Femur (tissue), 1 donor: ENCODE results near the gene PTPRO.
A peak's percentile ranks its signal among the peaks of the same experiment; 100 is the strongest.
"Not testable (repeated sequence)": the region's sequence is repeated elsewhere in the genome, so short reads cannot be mapped to it uniquely, and the experiment has no call there.

Experiments
- DNase-seq: peaks from one replicate; pipeline ENCODE4 v3.0.0-alpha.2; 2017

The PTPRO gene

DNA sequence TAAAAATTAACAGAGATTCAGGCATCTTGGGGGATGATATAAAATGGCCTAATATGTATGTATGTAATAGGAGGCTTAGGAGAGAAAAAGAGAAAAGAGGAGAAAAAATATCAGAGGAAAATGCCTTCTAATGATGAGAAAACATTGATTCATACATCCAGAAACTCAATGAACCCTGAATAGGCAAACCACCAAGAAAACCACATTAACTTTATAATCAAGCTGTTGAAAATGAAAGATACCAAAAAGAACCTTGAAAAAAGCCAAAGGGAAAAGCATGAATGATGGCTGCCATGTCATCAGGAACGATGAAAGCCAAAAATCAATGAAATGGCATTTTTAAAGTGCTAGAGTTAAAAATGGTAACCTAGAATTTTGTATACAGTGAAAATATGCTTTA lies 286.6 kb downstream of the PTPRO start:
- no peak for DNase-seq

DNA sequence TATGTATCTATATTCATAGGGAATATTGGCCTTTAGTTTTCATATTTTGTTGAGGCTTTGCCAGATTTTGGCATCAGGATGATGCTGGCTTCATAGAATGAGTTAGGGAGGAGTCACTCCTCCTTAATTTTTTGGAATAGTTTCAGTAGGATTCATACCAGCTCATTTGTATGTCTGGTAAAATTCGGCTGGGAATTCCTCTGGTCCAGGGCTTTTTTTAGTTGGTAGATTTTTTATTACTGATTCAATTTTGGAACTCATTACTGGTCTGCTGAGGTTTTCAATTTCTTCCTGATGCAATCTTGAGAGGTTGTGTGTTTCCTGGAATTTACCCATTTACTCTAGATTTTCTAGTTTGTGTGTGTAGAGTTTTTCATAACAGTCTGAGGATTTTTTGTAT lies 291.7 kb downstream of the PTPRO start:
- DNase-seq: no peak

DNA sequence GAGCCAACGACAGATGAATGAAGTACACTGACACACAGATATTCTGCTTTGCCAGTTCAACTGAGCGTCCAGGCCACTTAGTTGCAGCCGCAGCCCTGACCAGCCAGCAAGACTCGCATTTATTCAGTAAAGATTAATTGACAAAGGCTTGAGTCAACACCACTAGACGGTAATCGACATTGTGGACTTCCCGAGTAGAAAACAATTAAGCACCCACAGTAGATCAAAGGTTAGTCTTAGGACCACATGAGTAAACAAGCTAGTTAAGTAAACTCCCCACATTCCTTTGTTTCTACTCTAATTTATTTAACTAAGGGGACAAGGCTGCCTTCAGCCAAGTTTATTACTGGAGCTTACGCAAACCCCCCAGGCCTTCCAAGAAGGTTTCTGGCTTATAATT lies 294.2 kb downstream of the PTPRO start:
- not testable (repeated sequence) for DNase-seq

- no peak for DNase-seq
These were observed 298.6 kb downstream of the PTPRO start for GRCh38 chr12:15620741-15621539.

DNA sequence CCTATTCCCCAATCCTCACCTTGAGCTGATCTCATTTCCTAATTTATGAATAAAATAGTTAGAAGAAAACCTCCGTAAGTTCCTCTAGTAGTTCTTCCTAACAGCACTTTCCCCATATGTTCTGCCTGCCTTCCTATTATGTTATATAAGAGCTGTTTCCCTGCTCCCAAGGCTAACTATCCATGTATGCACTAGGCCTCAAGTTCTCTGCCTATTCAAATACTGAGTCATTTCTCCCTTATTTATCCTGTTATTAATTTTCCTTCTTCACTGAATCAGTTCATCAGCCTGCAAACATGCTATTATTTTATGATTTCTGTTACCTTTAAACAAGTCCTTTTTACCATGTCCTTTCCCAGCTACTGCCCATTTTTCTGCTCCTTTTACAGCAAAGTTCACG lies 302.8 kb downstream of the PTPRO start:
- no peak for DNase-seq

GRCh38 chr12:15627995-15628945 lies 306.0 kb downstream of the PTPRO start:
- DNase-seq: no peak

- peak; percentile 59 for DNase-seq
These were observed 306.8 kb downstream of the PTPRO start for GRCh38 chr12:15629108-15629507.

DNA sequence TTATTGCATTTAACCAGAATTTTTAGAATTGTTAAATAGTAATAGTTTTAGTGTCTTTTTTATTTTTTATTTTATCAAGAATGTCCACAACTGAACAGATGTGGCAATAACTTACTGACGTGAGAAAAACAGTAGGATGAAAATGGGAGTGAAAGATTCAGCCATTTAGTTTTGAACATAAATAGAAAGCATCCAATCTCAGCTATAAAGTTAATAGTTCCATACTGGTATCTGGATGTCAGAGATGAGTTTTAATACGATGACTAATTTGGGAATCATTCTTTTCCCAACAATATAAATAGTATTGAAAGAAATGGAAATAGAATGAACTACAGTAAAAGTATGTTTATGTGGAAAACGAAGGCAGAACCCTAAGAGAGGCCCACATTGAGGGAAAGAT lies 307.5 kb downstream of the PTPRO start:
- no peak for DNase-seq

GRCh38 chr12:15631007-15631715 lies 308.9 kb downstream of the PTPRO start:
- DNase-seq: no peak

- DNase-seq: no peak
These were observed 310.4 kb downstream of the PTPRO start for GRCh38 chr12:15632708-15633107.

GRCh38 chr12:15633201-15633600 lies 310.9 kb downstream of the PTPRO start:
- DNase-seq: no peak

DNA sequence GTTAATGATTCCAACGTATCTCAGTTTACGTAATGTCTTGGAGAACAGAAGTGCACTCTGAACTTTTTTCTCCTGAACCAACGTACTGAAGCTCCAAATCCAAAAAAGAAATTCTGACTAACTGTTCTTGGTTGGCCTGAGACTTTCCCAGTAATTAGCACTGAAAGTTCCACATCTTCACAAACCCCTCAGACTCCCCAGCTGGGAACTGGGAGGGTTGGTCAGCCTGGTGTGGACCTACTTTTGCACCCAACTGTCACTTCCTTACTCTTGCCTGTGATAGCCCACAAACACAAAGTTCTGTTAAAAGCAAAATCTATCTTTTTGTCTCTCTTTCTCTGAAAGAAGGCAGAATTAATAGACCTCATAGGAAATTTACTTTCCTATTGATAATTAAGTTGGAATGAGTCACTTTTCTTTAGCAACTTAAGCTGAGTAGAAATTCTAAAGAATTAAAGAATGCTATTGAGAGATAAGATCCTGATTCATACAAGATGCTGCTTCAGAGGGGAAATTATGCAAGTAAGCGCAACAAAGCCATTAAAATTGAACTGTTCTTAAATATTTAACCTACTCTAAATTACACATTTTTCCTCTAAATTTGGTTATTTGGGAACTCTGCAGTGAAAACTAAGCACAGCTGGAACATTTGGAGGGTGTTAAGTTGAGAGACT lies 311.8 kb downstream of the PTPRO start:
- DNase-seq: no peak

GRCh38 chr12:15636060-15636890 lies 314.0 kb downstream of the PTPRO start:
- no peak for DNase-seq

- no peak for DNase-seq
These were observed 315.9 kb downstream of the PTPRO start for GRCh38 chr12:15638231-15638630.

DNA sequence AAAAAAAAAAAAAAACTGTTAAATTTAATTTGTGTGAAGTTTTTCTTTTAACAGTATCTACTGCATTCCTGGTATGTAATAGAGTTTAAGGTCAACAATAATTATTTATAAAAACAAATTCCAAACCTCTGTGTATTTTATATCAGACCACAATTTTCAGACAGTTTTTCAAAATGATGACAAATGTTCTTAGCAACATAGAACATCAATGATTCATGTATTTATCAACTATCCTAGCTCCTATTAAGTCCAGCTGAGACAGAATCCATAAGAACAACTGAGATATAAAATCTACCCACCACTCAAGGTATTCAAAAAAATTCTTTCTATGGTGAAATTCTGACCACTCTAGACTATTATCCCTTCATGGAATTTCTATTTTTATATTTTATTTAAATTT lies 322.4 kb downstream of the PTPRO start:
- DNase-seq: no peak

DNA sequence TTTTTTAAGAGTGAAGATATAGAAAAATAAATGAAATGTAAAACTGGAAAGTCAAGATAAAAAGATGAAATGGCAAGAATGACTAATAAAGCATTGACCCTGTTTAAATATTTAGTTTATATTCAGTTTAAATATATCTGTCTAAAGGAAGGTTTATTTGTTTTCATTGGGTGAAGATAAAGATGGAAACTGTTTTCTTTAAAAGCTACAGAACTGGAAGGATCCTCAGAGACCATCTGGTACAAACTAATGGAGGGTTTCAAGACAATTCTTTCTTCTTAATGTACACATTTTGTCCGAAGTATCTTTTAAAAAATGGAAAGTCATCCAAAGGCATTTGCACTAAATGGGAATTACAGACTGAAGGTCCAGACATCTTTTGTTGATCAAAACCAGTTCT lies 324.3 kb downstream of the PTPRO start:
- no peak for DNase-seq
